Naive thymus-derived CD4-positive, alpha-beta T cell (primary cell): ENCODE results near the gene OR52H1. TPM values are rescaled to one million over a fixed set of nuclear protein-coding genes. Genes with fewer than 3 reads are reported as not detected.
A peak's percentile ranks its signal among the peaks of the same experiment; 100 is the strongest.

Source experiments
- ATAC-seq: fragments of 150-1000 bp; cut with Tn5 transposase; 2 replicates; pipeline ENCODE4 v1.10.0; 2021; ENCODE audit warnings: mild to moderate bottlenecking, moderate library complexity
- CTCF ChIA-PET: fragments of 350-600 bp; sonication (Branson Sonifier 250); formaldehyde crosslinking; loops from one replicate; lab custom pipeline; 2021; ENCODE audit warnings: antibody characterized with exemption; lab: Charles Lee
- POLR2A ChIA-PET: fragments of 350-600 bp; sonication (Branson Sonifier 250); formaldehyde crosslinking; loops from one replicate; lab custom pipeline; 2021; ENCODE audit warnings: antibody characterized with exemption, inconsistent platforms; lab: Charles Lee
- DNase-seq, 9 donors: peaks; one replicate each; pipeline versions ENCODE4 v3.0.0 to v3.0.0-alpha.2; 2020 to 2022; ENCODE audit warnings: mixed read lengths in 1 of 9
- H3K27ac ChIP-seq: one replicate; pipeline ENCODE4 v1.7.0; 2013; ENCODE audit warnings: mild to moderate bottlenecking, low read depth, low read length, moderate library complexity
- H3K27me3 ChIP-seq, 2 donors: one replicate each; pipeline ENCODE4 v1.7.0; 2013; ENCODE audit warnings: low read length in 2 of 2, mild to moderate bottlenecking in 2 of 2, moderate library complexity in 2 of 2; ENCODE audit not compliant: control insufficient read depth in 2 of 2, insufficient read depth in 2 of 2
- H3K36me3 ChIP-seq, 3 experiments: 1 replicate in 2 of 3; 2 replicates in 1 of 3; pipeline ENCODE4 v1.7.0; 2013; ENCODE audit warnings: low read length in 3 of 3, mild to moderate bottlenecking in 3 of 3, moderate library complexity in 1 of 3; ENCODE audit not compliant: insufficient read depth in 3 of 3, control insufficient read depth in 2 of 3
- H3K4me1 ChIP-seq, 2 donors: one replicate each; pipeline ENCODE4 v1.7.0; 2013; ENCODE audit warnings: low read length in 2 of 2, mild to moderate bottlenecking in 2 of 2, moderate library complexity in 1 of 2; ENCODE audit not compliant: control insufficient read depth in 2 of 2, insufficient read depth in 2 of 2
- H3K4me3 ChIP-seq: 2 replicates; pipeline ENCODE4 v1.7.0; 2013; ENCODE audit warnings: mild to moderate bottlenecking, low read length
- H3K9me3 ChIP-seq, 3 experiments: 1 replicate in 2 of 3; 2 replicates in 1 of 3; pipeline ENCODE4 v1.7.0; 2013; ENCODE audit warnings: low read length in 3 of 3; ENCODE audit not compliant: control insufficient read depth in 2 of 3
- H3K27ac Mint-ChIP-seq, 9 donors: one replicate each; pipeline ENCODE4 v1.8.0; 2020 to 2022; ENCODE audit warnings: mixed read lengths in 9 of 9, mild to moderate bottlenecking in 8 of 9, moderate library complexity in 5 of 9, inconsistent platforms in 2 of 9
- H3K27me3 Mint-ChIP-seq, 5 donors: one replicate each; pipeline ENCODE4 v1.8.0; 2021 to 2022; ENCODE audit warnings: mixed read lengths in 5 of 5, mild to moderate bottlenecking in 1 of 5
- H3K36me3 Mint-ChIP-seq, 5 donors: one replicate each; pipeline ENCODE4 v1.8.0; 2020 to 2022; ENCODE audit warnings: mixed read lengths in 5 of 5, mild to moderate bottlenecking in 3 of 5, inconsistent platforms in 1 of 5
- H3K4me1 Mint-ChIP-seq, 7 donors: one replicate each; pipeline ENCODE4 v1.8.0; 2020 to 2022; ENCODE audit warnings: mixed read lengths in 7 of 7, mild to moderate bottlenecking in 3 of 7, inconsistent platforms in 1 of 7
- H3K4me3 Mint-ChIP-seq, 10 donors: one replicate each; pipeline ENCODE4 v1.8.0; 2020 to 2022; ENCODE audit warnings: mild to moderate bottlenecking in 10 of 10, mixed read lengths in 10 of 10, moderate library complexity in 6 of 10, inconsistent platforms in 2 of 10
- H3K9me3 Mint-ChIP-seq, 11 donors: one replicate each; pipeline ENCODE4 v1.8.0; 2020 to 2022; ENCODE audit warnings: mixed read lengths in 11 of 11, mild to moderate bottlenecking in 4 of 11, inconsistent platforms in 1 of 11, moderate library complexity in 1 of 11
- intact Hi-C, 2 donors: fragments of 100-400 bp; cut with micrococcal nuclease; formaldehyde crosslinking; loops; one replicate each; pipeline ENCODE4 v1.15.1; 2023
- polyA plus RNA-seq, 2 donors: library from polyadenylated mRNA; unstranded; fragments of 300-500 nt; fragmentation: Illumina TruSeq; gene quantifications; one replicate each; pipeline ENCODE4 v1.2.3, GENCODE V29; 2021
- total RNA-seq, 6 experiments: library from RNA in 5 of 6; stranded (reverse) in 5 of 6; gene quantifications; 1 replicate in 5 of 6; 2 replicates in 1 of 6; pipeline ENCODE4 v1.2.3 and lab custom pipeline; 2021 to 2026

OR52H1 gene
- total RNA-seq (under 1 TPM in 3 of 5 experiments, not detected in 2; 0.32 to 0.49 (median 0.48) TPM), polyA plus RNA-seq (not detected), total RNA-seq (lab: John Stamatoyannopoulos, UW) (not detected)

- peaks cover 0 to 8% (median 4%) of the 10 kb centered on the region in 5 donors for H3K27me3 Mint-ChIP-seq
- ATAC-seq (no peak), DNase-seq (no peak)
- Histone ChIP-seq H3K9me3 (no peaks in the 10 kb centered on the region), H3K4me3 (no peak within 1 kb of the TSS), H3K27ac (no peak within 1 kb of the TSS), H3K27me3 (peaks cover 0 to 4% of the 10 kb centered on the region in 2 donors), H3K36me3 (no peaks in the 10 kb centered on the region), H3K4me1 (no peaks in the 10 kb centered on the region)
- peaks cover 0 to 6% (median 0%) of the 10 kb centered on the region in 5 donors for H3K36me3 Mint-ChIP-seq
- peaks cover 0 to 4% (median 0%) of the 10 kb centered on the region in 11 donors for H3K9me3 Mint-ChIP-seq
- POLR2A ChIA-PET: no interaction called here
- H3K27ac Mint-ChIP-seq: no peak within 1 kb of the TSS
- H3K4me3 Mint-ChIP-seq: no peak within 1 kb of the TSS
- intact Hi-C loops: no loop called here
- CTCF ChIA-PET: no interaction called here
- peaks cover 0 to 1% (median 0%) of the 10 kb centered on the region in 7 donors for H3K4me1 Mint-ChIP-seq
Measured at GRCh38 chr11:5548440-5548839, at the start of gene OR52H1. OR52H1 (minus strand) TSS chr11:5548540; CDS start chr11:5545505, 3,035 bp downstream.

GRCh38 chr11:5597953-5598352 is 49.6 kb upstream of the OR52H1 start:
- H3K27ac ChIP-seq: no peak overlapping the region
- H3K27ac Mint-ChIP-seq: peak overlapping the region in 1 of 9 donors; percentile 60
- no peaks in the 10 kb centered on the region for H3K4me1 ChIP-seq
- DNase-seq (no peak), ATAC-seq (no peak)
- POLR2A ChIA-PET: no interaction called here
- H3K9me3 Mint-ChIP-seq: no peaks in the 10 kb centered on the region
- CTCF ChIA-PET: interaction anchor here (0.6 to 1.6 kb wide), 2 partner anchors 758 to 764 kb away, joined by 3 read pairs; no protein-coding TSS in a partner anchor
- H3K4me3 Mint-ChIP-seq: peak overlapping the region in 1 of 10 donors; percentile 92
- intact Hi-C loops: no loop called here
- no peaks in the 10 kb centered on the region for H3K36me3 Mint-ChIP-seq
- no peaks in the 10 kb centered on the region for H3K36me3 ChIP-seq
- H3K9me3 ChIP-seq: no peaks in the 10 kb centered on the region
- no peak overlapping the region for H3K4me3 ChIP-seq
- H3K4me1 Mint-ChIP-seq: peaks cover 4 to 15% (median 10%) of the 10 kb centered on the region in 7 donors
- H3K27me3 ChIP-seq: no peaks in the 10 kb centered on the region
- H3K27me3 Mint-ChIP-seq: peaks cover 0 to 20% (median 17%) of the 10 kb centered on the region in 5 donors

- POLR2A ChIA-PET: interaction anchor here (1.2 kb wide), 1 partner anchor 13 kb away, joined by 3 read pairs; no protein-coding TSS in a partner anchor
Measured at GRCh38 chr11:5596607-5597201, 48.4 kb upstream of the OR52H1 start, which contains the start of gene TRIM6. TRIM6 (plus strand) TSS chr11:5596637; CDS start chr11:5596898, 261 bp downstream.

GRCh38 chr11:5593146-5593545 is 44.8 kb upstream of the OR52H1 start:
- ChIA-PET POLR2A (no interaction called here), CTCF (no interaction called here)
- Mint-ChIP-seq H3K27me3 (peaks cover 0 to 17% (median 13%) of the 10 kb centered on the region in 5 donors), H3K9me3 (peaks cover 0 to 1% (median 0%) of the 10 kb centered on the region in 11 donors), H3K4me3 (no peak overlapping the region), H3K27ac (peak overlapping the region in 2 of 9 donors; percentile 12 to 79), H3K4me1 (peaks cover 4 to 13% (median 10%) of the 10 kb centered on the region in 7 donors), H3K36me3 (peaks cover 0 to 8% (median 6%) of the 10 kb centered on the region in 5 donors)
- Histone ChIP-seq H3K4me1 (no peaks in the 10 kb centered on the region), H3K4me3 (no peak overlapping the region), H3K27ac (no peak overlapping the region), H3K27me3 (no peaks in the 10 kb centered on the region), H3K36me3 (no peaks in the 10 kb centered on the region), H3K9me3 (no peaks in the 10 kb centered on the region)
- DNase-seq: no peak
- ATAC-seq: no peak
- intact Hi-C loops: no loop called here

More at GRCh38 chr11:5596607-5597201, 48.4 kb upstream of the OR52H1 start, which contains the start of gene TRIM6:
- DNase-seq (peak in 2 of 9 donors; percentile 2 to 5), ATAC-seq (peak; percentile 38)
- Mint-ChIP-seq H3K4me1 (peaks cover 4 to 15% (median 10%) of the 10 kb centered on the region in 7 donors), H3K27ac (peak within 1 kb of the TSS in 8 of 9 donors; percentile 14 to 94 (median 46)), H3K4me3 (peak within 1 kb of the TSS; percentile 67 to 92 (median 85)), H3K9me3 (no peaks in the 10 kb centered on the region), H3K36me3 (no peaks in the 10 kb centered on the region), H3K27me3 (peaks cover 0 to 20% (median 17%) of the 10 kb centered on the region in 5 donors)
- Histone ChIP-seq H3K27me3 (no peaks in the 10 kb centered on the region), H3K9me3 (no peaks in the 10 kb centered on the region), H3K4me1 (no peaks in the 10 kb centered on the region), H3K4me3 (peak within 1 kb of the TSS; percentile 34), H3K36me3 (no peaks in the 10 kb centered on the region), H3K27ac (no peak within 1 kb of the TSS)
- CTCF ChIA-PET: interaction anchor here (1.6 kb wide), 1 partner anchor 765 kb away, joined by 3 read pairs; no protein-coding TSS in a partner anchor
- intact Hi-C loops: no loop called here

- Mint-ChIP-seq H3K4me3 (no peak overlapping the region), H3K9me3 (peaks cover 0 to 1% (median 0%) of the 10 kb centered on the region in 11 donors), H3K27me3 (peaks cover 0 to 15% (median 7%) of the 10 kb centered on the region in 5 donors), H3K27ac (peak overlapping the region in 1 of 9 donors; percentile 23), H3K4me1 (peaks cover 4 to 13% (median 10%) of the 10 kb centered on the region in 7 donors), H3K36me3 (peaks cover 0 to 8% (median 6%) of the 10 kb centered on the region in 5 donors)
- intact Hi-C loops: no loop called here
- ChIA-PET CTCF (no interaction called here), POLR2A (no interaction called here)
- Histone ChIP-seq H3K27ac (no peak overlapping the region), H3K36me3 (no peaks in the 10 kb centered on the region), H3K27me3 (no peaks in the 10 kb centered on the region), H3K4me3 (no peak overlapping the region), H3K4me1 (no peaks in the 10 kb centered on the region), H3K9me3 (no peaks in the 10 kb centered on the region)
- DNase-seq (no peak), ATAC-seq (no peak)
Measured at GRCh38 chr11:5592615-5593014, 44.3 kb upstream of the OR52H1 start.

GRCh38 chr11:5591613-5592012 is 43.3 kb upstream of the OR52H1 start:
- H3K27me3 Mint-ChIP-seq: peaks cover 0 to 5% (median 1%) of the 10 kb centered on the region in 5 donors
- DNase-seq (no peak), ATAC-seq (no peak)
- H3K27ac Mint-ChIP-seq: peak overlapping the region in 1 of 9 donors; percentile 41
- Histone ChIP-seq H3K27me3 (no peaks in the 10 kb centered on the region), H3K4me3 (no peak overlapping the region), H3K36me3 (no peaks in the 10 kb centered on the region), H3K27ac (no peak overlapping the region), H3K9me3 (no peaks in the 10 kb centered on the region), H3K4me1 (no peaks in the 10 kb centered on the region)
- H3K9me3 Mint-ChIP-seq: peaks cover 0 to 1% (median 0%) of the 10 kb centered on the region in 11 donors
- no peak overlapping the region for H3K4me3 Mint-ChIP-seq
- peaks cover under 1 to 9% (median 5%) of the 10 kb centered on the region in 7 donors for H3K4me1 Mint-ChIP-seq
- ChIA-PET POLR2A (no interaction called here), CTCF (no interaction called here)
- peaks cover 0 to 11% (median 7%) of the 10 kb centered on the region in 5 donors for H3K36me3 Mint-ChIP-seq
- intact Hi-C loops: no loop called here
